Hepatocyte (in vitro differentiated cells): ENCODE results near the gene PTPN6. TPM values are rescaled to one million over a fixed set of nuclear protein-coding genes. Genes with fewer than 3 reads are reported as not detected.
A peak's percentile ranks its signal among the peaks of the same experiment; 100 is the strongest.

Source experiments
- DNase-seq: peaks from one replicate; pipeline ENCODE4 v3.0.0-alpha.2; 2016; ENCODE audit warnings: low spot score
- H2AFZ ChIP-seq: fragments of 200-600 bp; sonication (generic); 2 replicates; pipeline ENCODE4 v1.6.0; 2016; ENCODE audit warnings: antibody characterized with exemption, mild to moderate bottlenecking
- H3K27ac ChIP-seq: fragments of 200-600 bp; sonication (generic); 2 replicates; pipeline ENCODE4 v1.5.1; 2016; ENCODE audit warnings: mild to moderate bottlenecking
- H3K27me3 ChIP-seq: fragments of 200-600 bp; sonication (generic); 2 replicates; pipeline ENCODE4 v1.6.1; 2016
- H3K36me3 ChIP-seq: fragments of 200-600 bp; sonication (generic); replicated peaks from 2 replicates; pipeline ENCODE4 v1.5.1; 2016; ENCODE audit warnings: low read depth; ENCODE audit not compliant: insufficient read depth
- H3K4me1 ChIP-seq: fragments of 200-600 bp; sonication (generic); 2 replicates; pipeline ENCODE4 v1.5.1; 2016; ENCODE audit warnings: mild to moderate bottlenecking, moderate library complexity; ENCODE audit not compliant: insufficient read depth
- H3K4me2 ChIP-seq: fragments of 200-600 bp; sonication (generic); 2 replicates; pipeline ENCODE4 v1.6.0; 2016
- H3K4me3 ChIP-seq: fragments of 200-600 bp; sonication (generic); 2 replicates; pipeline ENCODE4 v1.5.1; 2016; ENCODE audit warnings: mild to moderate bottlenecking
- H3K79me2 ChIP-seq: fragments of 200-600 bp; sonication (generic); 2 replicates; pipeline ENCODE4 v1.6.0; 2017; ENCODE audit warnings: mild to moderate bottlenecking
- H3K9me2 ChIP-seq: fragments of 200-600 bp; sonication (generic); replicated peaks from 2 replicates; pipeline ENCODE4 v1.6.0; 2017; ENCODE audit warnings: mild to moderate bottlenecking; ENCODE audit not compliant: insufficient read depth
- H3K9me3 ChIP-seq: fragments of 200-600 bp; sonication (generic); 2 replicates; pipeline ENCODE4 v1.5.1; 2016; ENCODE audit warnings: low read depth, mild to moderate bottlenecking
- H4K20me1 ChIP-seq: fragments of 200-600 bp; sonication (generic); 2 replicates; pipeline ENCODE4 v1.6.0; 2016; ENCODE audit warnings: mild to moderate bottlenecking; ENCODE audit not compliant: insufficient read depth, poor library complexity, severe bottlenecking
- EZH2 ChIP-seq: fragments of 200-600 bp; sonication (generic); IDR thresholded peaks from 2 replicates; pipeline ENCODE4 v1.6.1; 2016; ENCODE audit warnings: antibody characterized with exemption, mild to moderate bottlenecking, borderline replicate concordance
- EZH2phosphoT487 ChIP-seq: fragments of 200-600 bp; sonication (generic); IDR thresholded peaks from one replicate; pipeline ENCODE4 v1.6.1; 2018; ENCODE audit warnings: antibody characterized with exemption, mild to moderate bottlenecking, low read depth, moderate library complexity; ENCODE audit not compliant: unreplicated experiment, severe bottlenecking
- WGBS: methylation state at CpG from one replicate; pipeline ENCODE4 v1.1.6; 2016; ENCODE audit warnings: low lambda C conversion rate; ENCODE audit errors: missing lambda C conversion rate; 5-methylcytosine and 5-hydroxymethylcytosine counted together
- polyA plus RNA-seq: library from polyadenylated mRNA; unstranded; fragments of >200 nt; fragmentation: Nextera tagmentation; extraction: Ambion mirVana; gene quantifications from 2 replicates; pipeline ENCODE4 v1.2.1, GENCODE V29; 2016
- total RNA-seq: library from RNA; depleted of rRNA; stranded (reverse); fragments of >200 nt; gene quantifications from 2 replicates; pipeline ENCODE4 v1.2.3, GENCODE V29; 2014
- TF ChIP-seq, protein P1 (sequence below): fragments of 200-600 bp; sonication (generic); IDR thresholded peaks from 2 replicates; pipeline ENCODE4 v1.5.1; 2016; ENCODE audit warnings: antibody characterized with exemption, mild to moderate bottlenecking; ENCODE audit not compliant: poor library complexity

Gene PTPN6
- total and polyA plus RNA-seq, 2 experiments from 2014 or later = 14.5 to 20.8 TPM

DNA sequence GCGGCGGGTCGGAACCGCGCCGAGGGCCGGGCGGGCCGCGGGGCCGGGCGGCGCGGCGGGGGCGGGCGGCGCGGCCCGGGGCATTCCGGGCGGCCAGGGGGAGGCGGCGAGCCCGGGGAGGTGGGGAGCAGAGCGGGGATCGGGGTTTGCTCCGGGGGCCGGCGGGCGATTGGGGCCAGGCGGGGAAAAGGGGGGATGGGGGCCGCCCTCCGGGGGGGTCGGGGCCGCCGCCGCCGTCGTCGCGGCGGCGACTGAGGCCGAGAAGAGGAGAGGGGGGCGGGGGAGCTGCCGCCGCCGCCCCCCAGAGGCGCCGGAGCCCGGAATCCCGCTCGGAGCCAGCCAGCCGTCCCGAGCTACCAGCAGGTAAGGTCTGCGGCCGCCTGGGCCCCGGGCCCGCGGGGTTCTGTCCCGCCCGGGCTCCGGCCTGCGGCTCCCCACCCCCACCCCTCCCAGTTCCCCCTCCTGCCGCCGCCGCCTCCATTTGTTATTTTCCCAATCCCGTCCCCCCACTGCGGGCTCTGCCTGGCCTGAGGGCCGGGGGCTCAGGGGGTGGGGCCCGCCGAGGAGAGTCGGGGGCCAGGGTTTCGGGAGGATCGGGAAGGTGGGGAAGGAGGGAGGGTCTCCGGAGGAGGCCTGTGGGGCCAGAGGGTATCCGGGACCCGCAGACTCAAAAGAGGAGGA is 23.0 kb upstream of the PTPN6 start:
- Histone ChIP-seq H3K79me2 (peaks cover 63% of the 10 kb centered on the region), H4K20me1 (peaks cover 45% of the 10 kb centered on the region), H2AFZ (no peak overlapping the region), H3K9me3 (no peaks in the 10 kb centered on the region), H3K27me3 (no peaks in the 10 kb centered on the region), H3K4me3 (peak overlapping the region; percentile 89), H3K4me2 (peak overlapping the region; percentile 91), H3K4me1 (peaks cover 56% of the 10 kb centered on the region), H3K9me2 (no peaks in the 10 kb centered on the region), H3K36me3 (no peaks in the 10 kb centered on the region), H3K27ac (peak overlapping the region; percentile 99)
- TF ChIP-seq EZH2phosphoT487 (no peak), EZH2 (no peak)
- TF ChIP-seq, protein P1, sequence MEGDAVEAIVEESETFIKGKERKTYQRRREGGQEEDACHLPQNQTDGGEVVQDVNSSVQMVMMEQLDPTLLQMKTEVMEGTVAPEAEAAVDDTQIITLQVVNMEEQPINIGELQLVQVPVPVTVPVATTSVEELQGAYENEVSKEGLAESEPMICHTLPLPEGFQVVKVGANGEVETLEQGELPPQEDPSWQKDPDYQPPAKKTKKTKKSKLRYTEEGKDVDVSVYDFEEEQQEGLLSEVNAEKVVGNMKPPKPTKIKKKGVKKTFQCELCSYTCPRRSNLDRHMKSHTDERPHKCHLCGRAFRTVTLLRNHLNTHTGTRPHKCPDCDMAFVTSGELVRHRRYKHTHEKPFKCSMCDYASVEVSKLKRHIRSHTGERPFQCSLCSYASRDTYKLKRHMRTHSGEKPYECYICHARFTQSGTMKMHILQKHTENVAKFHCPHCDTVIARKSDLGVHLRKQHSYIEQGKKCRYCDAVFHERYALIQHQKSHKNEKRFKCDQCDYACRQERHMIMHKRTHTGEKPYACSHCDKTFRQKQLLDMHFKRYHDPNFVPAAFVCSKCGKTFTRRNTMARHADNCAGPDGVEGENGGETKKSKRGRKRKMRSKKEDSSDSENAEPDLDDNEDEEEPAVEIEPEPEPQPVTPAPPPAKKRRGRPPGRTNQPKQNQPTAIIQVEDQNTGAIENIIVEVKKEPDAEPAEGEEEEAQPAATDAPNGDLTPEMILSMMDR = no peak
- 0% methylated on average over 1 of the region's 79 CpGs for WGBS
- DNase-seq = peak; percentile 58

DNA sequence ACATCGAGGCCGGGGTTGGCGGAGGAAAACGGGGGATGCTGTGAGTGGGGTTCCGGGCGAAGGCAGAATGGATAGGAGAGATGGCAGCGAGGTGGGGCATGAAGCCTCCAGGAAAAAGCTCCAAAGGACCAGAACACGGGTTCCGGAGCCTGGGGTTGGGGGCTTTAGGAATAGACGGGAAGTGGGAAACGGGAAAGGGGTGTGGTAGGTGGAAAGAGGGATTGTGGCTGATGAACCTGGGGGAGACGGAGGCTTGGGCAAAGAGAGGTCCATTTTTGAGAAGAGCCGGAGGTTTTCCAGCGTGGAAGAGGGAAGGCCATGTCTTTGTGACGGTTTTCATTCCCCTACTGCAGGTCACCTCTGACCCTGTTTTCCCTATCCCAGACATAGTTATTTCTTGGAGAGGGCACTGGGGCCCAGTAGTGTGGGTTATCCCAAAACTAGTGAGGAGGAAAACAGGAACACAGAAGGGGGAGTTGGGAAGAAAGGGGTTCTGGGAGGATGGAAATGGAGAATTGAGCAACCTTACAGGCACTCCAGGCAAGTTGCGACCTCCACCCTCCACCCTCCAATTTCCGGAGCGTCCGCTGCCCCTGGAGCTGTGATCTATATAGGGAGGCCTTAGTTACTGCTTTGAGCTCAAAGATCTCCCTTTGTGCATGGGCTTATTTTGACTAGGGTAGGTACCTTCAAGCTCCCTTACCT is 22.3 kb upstream of the PTPN6 start:
- Histone ChIP-seq H3K36me3 (no peaks in the 10 kb centered on the region), H3K27me3 (no peaks in the 10 kb centered on the region), H2AFZ (no peak overlapping the region), H3K9me3 (no peaks in the 10 kb centered on the region), H3K79me2 (peaks cover 70% of the 10 kb centered on the region), H3K9me2 (no peaks in the 10 kb centered on the region), H3K4me1 (peaks cover 62% of the 10 kb centered on the region), H3K4me3 (peak overlapping the region; percentile 89), H3K4me2 (peak overlapping the region; percentile 91), H4K20me1 (peaks cover 52% of the 10 kb centered on the region), H3K27ac (peak overlapping the region; percentile 99)
- 3% methylated on average over 12 of the region's 19 CpGs for WGBS
- TF ChIP-seq EZH2 (no peak), EZH2phosphoT487 (no peak)
- TF ChIP-seq, protein P1 = no peak
- no peak for DNase-seq

DNA sequence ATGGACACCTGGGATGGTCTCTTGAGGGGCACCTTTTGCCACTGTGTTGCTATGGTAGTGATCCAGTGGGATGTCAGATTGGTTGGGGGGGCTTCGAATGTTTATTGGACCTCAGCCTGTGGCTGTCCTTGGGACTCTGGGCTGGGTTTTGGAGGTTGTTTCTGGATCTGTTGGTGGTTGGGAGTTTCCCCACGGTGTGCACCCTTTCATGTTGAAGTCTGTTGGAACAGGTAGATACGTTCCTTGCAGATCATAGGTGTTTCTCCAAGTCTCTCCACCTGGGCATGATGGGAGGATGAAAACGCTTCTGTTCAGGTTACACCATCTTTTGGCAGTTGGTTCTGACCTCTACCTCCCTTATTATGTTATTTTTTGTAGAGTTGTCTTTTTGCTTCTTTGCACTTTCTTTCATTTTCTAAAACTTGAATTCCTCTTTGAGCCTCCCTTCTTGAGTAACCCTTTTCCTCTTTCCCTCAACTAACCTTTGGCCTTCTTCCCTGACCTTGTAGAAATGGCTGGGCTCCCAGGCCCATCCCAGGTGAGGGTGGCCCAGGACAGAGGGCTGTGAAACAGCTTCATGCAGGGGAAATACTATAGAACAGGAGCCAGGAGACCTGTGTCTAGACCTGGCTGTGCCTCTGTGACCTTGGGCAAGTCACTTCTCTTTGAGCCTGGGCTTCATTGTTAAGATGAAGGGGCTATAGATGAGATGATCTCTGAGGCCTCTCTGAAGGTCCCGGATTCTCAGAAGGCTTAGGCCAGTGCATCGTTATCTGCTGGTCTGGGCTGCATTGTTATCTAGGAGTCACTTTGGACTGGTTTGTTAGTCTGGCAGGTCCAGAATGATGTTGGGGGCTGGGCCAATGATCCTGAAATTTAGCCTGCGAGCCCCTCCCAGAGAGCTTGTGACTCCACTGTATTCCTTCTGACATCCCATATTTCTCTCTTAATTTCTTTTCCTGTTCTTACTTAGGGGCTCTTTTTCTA is 21.4 kb upstream of the PTPN6 start:
- peak overlapping the region; percentile 91 for H3K4me2 ChIP-seq
- H3K36me3 ChIP-seq = no peaks in the 10 kb centered on the region
- H3K27ac ChIP-seq = peak overlapping the region; percentile 99
- no peak for DNase-seq
- no peaks in the 10 kb centered on the region for H3K9me2 ChIP-seq
- peaks cover 61% of the 10 kb centered on the region for H3K4me1 ChIP-seq
- 46% methylated on average over 7 of the region's 7 CpGs for WGBS
- TF ChIP-seq EZH2 (no peak), EZH2phosphoT487 (no peak)
- TF ChIP-seq, protein P1 = no peak
- H3K27me3 ChIP-seq = no peaks in the 10 kb centered on the region
- H3K79me2 ChIP-seq = peaks cover 79% of the 10 kb centered on the region
- H4K20me1 ChIP-seq = peaks cover 56% of the 10 kb centered on the region
- no peaks in the 10 kb centered on the region for H3K9me3 ChIP-seq
- H2AFZ ChIP-seq = no peak overlapping the region
- H3K4me3 ChIP-seq = peak overlapping the region; percentile 89
